ENCODE data around the gene CCDC191.

Gene CCDC191

GRCh38 chr3:114056130-114057010 is at the start of gene CCDC191, which contains the start of gene QTRT2:
Gene CCDC191 (minus strand): TSS chr3:114056526. CDS start chr3:114056466, 60 bp downstream.
Gene QTRT2 (plus strand): TSS chr3:114056737. CDS start chr3:114065258, 8,521 bp downstream.
- CTCF ChIA-PET: interaction anchor here (0.7 to 2.1 kb wide), 5 partner anchors 11 to 429 kb away, joined by 3 to 6 read pairs (median 3); partner anchors contain the start of gene NAA50
- TF ChIP-seq CTCF (IDR thresholded peaks at IDR 0.05; ENCODE audit: control extremely low read depth, extremely low read depth, low read depth, missing control alignments): no peak
- POLR2A ChIA-PET: interaction anchor here (0.6 kb wide), 1 partner anchor 73 kb away, joined by 3 read pairs; no protein-coding TSS in a partner anchor
- DNase-seq (ENCODE audit: extremely low spot score): peak; percentile 94

GRCh38 chr3:114104414-114104813 is 48.1 kb upstream of the CCDC191 start:
- TF ChIP-seq CTCF (IDR thresholded peaks at IDR 0.05; ENCODE audit: control extremely low read depth, extremely low read depth, low read depth, missing control alignments): no peak
- CTCF ChIA-PET: interaction anchor here (0.9 kb wide), 1 partner anchor 11 kb away, joined by 3 read pairs; no protein-coding TSS in a partner anchor
- DNase-seq (ENCODE audit: extremely low spot score): no peak
- POLR2A ChIA-PET: no interaction called here

- no peak for DNase-seq (ENCODE audit: extremely low spot score)
- POLR2A ChIA-PET: no interaction called here
- no peak for TF ChIP-seq CTCF (IDR thresholded peaks at IDR 0.05; ENCODE audit: control extremely low read depth, extremely low read depth, low read depth, missing control alignments)
- CTCF ChIA-PET: interaction anchor here (0.9 kb wide), 1 partner anchor 11 kb away, joined by 3 read pairs; no protein-coding TSS in a partner anchor
Measured at GRCh38 chr3:114103858-114104257, 47.5 kb upstream of the CCDC191 start.

- TF ChIP-seq CTCF (IDR thresholded peaks at IDR 0.05; ENCODE audit: control extremely low read depth, extremely low read depth, low read depth, missing control alignments): no peak
- no peak for DNase-seq (ENCODE audit: extremely low spot score)
- POLR2A ChIA-PET: no interaction called here
- CTCF ChIA-PET: interaction anchor here (1.3 kb wide), 1 partner anchor 17 kb away, joined by 4 read pairs; no protein-coding TSS in a partner anchor
Measured at GRCh38 chr3:114103181-114103580, 46.9 kb upstream of the CCDC191 start.

GRCh38 chr3:114101101-114101500 is 44.8 kb upstream of the CCDC191 start:
- POLR2A ChIA-PET: no interaction called here
- TF ChIP-seq CTCF (IDR thresholded peaks at IDR 0.05; ENCODE audit: control extremely low read depth, extremely low read depth, low read depth, missing control alignments): no peak
- DNase-seq (ENCODE audit: extremely low spot score): no peak
- CTCF ChIA-PET: interaction anchor here (1.2 kb wide), 1 partner anchor 11 kb away, joined by 3 read pairs; no protein-coding TSS in a partner anchor

GRCh38 chr3:114095796-114096195 is 39.5 kb upstream of the CCDC191 start:
- ChIA-PET CTCF (no interaction called here), POLR2A (no interaction called here)
- DNase-seq (ENCODE audit: extremely low spot score): no peak
- TF ChIP-seq CTCF (IDR thresholded peaks at IDR 0.05; ENCODE audit: control extremely low read depth, extremely low read depth, low read depth, missing control alignments): no peak

All from GM10248 (cell line).